ENCODE data around the gene KATNBL1.

KATNBL1 gene

DNA sequence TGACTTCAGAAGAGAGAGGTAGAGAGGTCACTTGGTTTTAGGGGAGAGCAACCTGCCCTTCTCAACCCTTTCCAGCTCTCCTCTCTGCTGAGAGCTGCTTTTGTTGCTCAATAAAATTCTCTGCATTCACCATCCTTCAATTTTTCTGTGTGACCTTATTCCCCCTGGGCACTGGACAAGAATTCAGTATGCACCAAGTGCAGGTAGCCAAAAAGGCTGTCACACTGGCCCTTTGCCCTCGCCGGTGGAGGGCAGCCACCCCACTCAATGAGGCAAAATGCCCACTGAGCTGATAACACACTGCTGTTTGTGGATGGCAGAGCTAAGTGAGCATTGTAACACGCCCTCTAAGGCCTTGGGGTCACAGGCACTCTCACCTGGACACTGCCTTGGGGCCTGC lies 95.2 kb downstream of the KATNBL1 start:
- no peak for DNase-seq (ENCODE audit: low read depth in 2 of 2)

DNA sequence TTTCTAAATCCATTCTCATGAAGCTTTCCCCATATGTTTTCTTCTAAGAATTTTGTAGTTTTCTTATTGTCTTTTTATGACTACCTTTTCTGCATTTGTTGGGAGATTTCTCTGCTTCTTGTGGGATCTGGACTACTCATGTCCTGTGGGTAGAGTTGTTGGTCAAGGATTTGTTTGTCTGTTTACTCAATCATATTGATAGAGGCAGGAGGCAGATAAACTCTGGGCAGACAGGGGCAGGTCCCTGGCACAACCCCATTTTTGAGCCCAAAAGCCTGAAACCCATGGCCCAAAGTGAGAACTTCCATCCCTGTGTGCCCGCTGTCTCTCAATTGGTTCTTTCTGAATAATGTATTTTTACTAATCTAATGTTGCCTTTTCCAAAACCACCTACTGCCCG lies 95.7 kb downstream of the KATNBL1 start:
- DNase-seq (ENCODE audit: low read depth in 2 of 2), result no peak

DNA sequence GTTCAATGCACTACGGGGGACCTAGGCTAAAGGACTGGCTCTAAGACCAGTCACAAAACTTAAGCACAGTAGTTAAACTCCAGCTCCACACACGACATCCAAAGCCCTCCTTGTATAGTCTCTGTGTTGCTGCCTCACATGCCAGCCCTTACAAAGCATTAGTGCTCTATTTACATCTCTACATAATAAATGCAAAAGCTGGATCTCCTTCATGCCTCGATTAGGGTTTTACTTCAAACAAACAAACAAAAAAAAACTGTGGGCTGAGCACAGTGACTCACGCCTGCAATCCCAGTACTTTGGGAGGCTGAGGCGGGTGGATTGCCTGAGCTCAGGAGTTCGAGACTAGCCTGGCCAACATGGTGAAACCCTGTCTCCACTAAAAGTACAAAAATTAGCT lies 98.4 kb downstream of the KATNBL1 start:
- no peak for DNase-seq (ENCODE audit: low read depth in 2 of 2)

DNA sequence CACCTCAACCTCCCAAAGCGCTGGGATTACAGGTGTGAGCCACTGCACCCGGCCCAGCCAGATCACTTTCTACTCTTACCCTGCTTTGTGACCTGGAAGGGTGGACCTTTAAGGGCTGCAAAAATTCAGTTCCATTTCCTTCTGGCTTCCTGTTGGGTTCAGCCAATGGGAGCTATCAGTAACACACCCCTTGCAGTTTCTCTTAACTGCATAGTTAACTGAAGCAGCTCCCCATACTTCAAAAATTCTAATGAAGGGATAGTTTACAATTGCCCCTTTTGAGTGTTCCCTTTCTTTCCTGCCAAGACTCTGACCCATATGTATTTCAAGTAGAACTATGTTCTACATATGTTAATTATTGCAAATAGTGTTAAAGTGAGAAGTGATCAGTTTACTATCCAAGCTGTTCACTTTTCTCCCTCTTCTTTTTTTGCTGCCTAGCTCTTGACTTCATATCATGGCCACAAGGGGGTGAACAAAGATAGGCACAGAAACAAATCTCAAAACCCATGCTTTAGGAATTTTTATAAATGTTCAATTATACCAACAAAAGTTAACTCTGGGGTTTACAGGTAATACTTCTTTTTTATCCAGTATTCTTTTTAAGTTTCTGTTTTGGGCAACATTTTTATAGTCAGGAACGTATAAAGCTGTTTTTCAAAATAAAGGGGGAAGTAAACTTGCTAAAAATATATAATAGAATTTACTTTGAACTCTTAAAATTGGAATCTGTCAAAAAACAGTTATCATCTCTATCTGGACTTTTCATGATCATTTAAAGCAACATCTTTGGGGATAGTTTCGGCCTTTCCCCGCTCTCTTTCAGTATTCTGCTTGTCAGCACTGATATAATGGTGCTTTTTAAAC lies 99.9 kb downstream of the KATNBL1 start:
- DNase-seq (ENCODE audit: low read depth in 2 of 2), result no peak

DNA sequence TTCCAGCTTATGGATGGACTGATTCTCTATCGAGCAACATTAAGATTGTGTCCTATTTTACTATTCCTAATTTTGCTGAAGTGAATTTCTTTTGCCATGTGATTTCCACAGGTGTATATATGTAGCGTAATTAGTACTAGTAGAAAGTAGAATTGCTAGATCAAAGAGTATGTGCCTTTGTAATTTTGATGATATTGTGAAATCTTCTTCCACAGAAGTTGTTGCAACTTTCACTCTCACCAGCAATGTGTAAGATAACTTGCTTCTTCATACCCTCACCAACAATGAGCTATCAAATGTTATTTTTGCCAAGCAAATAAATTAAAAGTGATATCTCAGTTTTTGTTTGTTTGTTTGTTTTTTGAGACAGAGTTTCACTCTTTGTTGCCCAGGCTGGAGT lies 102.6 kb downstream of the KATNBL1 start:
- no peak for DNase-seq (ENCODE audit: low read depth in 2 of 2)

DNA sequence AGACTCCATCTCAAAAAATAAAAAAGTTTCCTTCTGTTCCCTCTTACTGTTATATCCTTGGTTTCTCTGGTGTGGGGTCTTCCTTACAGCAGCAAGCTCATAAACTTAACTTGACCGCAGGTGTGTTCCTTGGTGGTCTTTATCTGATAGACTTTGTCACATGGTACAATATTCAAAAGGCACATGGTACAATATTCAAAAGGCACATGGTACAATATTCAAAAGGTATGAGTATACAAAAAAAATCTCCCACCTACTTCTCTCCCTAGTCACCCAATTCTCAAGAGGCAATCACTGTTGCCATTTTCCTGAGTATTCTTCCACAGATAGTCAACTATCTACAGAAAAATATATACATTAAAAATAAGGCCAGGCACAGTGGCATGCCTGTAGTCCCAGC lies 103.5 kb downstream of the KATNBL1 start:
- DNase-seq (ENCODE audit: low read depth in 2 of 2), result no peak

DNA sequence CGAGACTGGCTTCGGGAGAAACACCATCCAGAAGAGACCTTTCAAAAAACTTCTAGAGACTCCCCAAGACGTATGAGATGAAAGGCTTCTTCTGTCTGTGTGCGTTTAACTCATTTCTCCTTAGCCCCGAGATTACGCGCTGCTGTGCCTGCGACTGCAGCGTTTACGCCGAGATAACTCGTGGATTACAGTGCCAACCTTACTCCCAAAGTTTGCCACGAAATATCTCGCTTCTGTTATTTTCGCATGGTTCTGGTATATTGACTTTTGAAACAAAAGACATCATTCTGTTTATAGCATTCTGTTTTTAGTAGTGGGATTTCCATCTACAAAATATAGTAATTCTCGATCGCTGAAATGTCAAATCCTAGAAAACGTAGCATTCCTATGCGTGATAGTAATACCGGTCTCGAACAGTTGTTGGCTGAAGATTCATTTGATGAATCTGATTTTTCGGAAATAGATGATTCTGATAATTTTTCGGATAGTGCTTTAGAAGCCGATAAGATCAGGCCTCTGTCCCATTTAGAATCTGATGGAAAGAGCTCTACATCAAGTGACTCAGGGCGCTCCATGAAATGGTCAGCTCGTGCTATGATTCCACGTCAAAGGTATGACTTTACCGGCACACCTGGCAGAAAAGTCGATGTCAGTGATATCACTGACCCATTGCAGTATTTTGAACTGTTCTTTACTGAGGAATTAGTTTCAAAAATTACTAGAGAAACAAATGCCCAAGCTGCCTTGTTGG lies 107.5 kb downstream of the KATNBL1 start:
- no peak for DNase-seq (ENCODE audit: low read depth in 2 of 2)

DNA sequence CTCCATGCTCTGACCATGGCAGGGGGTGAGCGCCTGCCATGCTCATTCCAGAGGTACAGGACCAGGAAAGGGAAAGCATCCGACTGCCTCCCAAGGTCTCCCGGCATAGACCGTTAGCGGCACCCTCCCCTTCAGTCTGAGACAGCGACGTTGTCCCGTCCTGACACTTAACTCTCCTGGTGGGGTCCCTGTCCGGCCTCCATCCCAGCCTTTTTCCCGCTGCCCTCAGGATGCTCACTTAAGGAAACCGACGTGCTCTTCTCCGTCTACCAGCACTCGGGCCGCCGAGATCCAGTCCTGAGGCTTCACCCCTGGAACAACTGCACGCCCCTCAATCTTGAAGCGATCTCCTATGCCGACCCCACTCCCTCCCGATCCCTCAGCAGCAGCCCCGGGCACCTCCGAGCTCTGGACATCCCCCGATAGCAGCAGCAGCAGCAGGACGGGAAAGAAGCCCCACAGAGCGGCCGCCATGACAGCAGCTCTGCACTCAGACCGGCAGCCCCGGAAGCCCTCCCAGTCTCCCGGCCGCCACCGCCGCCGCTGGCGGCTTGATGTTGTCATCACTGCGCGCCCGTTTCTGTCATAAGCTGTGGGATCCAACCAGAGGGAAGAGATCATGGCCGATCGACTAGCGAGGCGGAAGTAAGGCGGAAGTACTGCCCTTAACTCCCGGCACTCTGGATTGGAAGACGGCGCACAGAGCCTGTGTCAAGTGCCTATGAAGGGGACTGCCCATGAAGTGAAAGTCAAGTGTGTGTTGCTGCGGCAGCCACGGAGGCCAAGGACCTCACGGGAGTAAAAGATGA lies 108.3 kb downstream of the KATNBL1 start, which contains the start of the genes EMC7 and PGBD4:
Gene EMC7, minus strand, starts transcription at position 497 of the 809 bp plus-strand sequence. Its CDS starts 23 bp downstream, at position 474.
Gene PGBD4, plus strand, starts transcription at position 718 of the 809 bp plus-strand sequence. CDS start 449 bp downstream, outside the sequence.
- peak; percentile 94 to 99 for DNase-seq (ENCODE audit: low read depth in 2 of 2)

DNA sequence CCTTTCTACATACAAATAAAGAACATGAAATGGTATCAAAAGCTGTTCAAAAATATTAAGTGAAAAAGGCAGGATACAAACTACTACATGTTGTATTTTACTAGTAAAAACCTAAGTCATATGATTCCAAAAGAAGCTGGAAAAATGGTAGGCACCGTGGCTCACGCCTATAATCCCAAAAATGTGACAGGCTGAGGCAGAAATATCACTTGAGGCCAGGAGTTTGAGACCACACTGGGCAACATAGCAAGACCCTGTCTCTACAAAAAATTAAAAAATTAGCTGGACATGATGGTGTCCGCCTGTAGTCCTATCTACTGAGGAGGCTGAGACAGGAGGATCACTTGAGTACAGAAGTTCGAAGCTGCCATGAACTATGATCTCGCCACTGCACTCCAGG lies 110.0 kb downstream of the KATNBL1 start:
- DNase-seq (ENCODE audit: low read depth in 2 of 2), result no peak
